NCI-H510A (cell line): ENCODE measurements around the gene EEF1E1.
"Not testable (repeated sequence)": the region's sequence is repeated elsewhere in the genome, so short reads cannot be mapped to it uniquely, and the experiment has no call there.

Experiments
- DNase-seq: peaks from one replicate; lab custom pipeline; 2025; lab: John Stamatoyannopoulos, UW

Gene EEF1E1

DNA sequence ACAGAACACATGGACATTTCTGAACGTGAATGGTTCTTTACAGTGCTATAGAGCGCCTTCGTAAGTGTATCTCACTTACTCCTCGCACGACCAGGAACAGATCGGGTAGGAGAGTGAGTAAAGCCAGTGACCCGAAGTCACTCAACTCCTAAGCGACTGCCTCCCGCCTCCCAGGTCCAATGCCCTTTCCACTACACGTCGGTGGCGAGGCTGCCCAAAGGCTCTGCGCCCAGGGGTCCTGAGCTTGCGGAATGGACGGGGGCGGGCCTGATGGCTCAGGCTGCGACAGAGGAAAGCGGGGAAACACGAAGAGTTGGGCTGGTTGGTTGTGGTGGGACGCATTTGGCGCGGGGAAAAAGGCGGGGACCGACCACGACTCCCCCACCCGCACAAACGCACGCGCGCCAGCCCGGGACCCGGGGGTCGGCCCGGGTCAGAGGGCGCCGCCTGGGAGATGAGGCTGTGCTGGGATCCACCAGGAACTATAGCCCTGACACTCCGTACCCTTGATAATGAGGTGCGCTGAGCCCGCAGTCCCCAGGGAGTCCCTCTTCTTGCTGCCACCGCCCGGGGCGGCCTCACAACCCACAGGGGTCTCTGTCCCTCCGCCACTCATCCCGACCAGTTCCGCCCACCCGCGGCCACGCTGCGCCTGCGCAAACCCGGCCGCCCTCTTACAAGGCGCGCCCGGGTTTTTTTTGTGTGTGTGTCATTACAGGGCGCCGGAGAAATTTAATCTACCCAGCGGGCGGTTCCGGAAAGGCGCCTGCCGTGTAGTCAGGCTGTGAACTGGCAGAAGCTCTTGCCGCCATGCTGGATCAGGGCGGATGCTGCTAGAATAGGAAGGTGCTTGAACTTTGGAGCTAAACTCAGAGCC, 38.3 kb downstream of the EEF1E1 start, which contains the start of gene BLOC1S5:
Gene BLOC1S5, minus strand, starts transcription at position 629 of the 877 bp plus-strand sequence. Its CDS starts 13 bp downstream, at position 616.
- peak; percentile 78 for DNase-seq

DNA sequence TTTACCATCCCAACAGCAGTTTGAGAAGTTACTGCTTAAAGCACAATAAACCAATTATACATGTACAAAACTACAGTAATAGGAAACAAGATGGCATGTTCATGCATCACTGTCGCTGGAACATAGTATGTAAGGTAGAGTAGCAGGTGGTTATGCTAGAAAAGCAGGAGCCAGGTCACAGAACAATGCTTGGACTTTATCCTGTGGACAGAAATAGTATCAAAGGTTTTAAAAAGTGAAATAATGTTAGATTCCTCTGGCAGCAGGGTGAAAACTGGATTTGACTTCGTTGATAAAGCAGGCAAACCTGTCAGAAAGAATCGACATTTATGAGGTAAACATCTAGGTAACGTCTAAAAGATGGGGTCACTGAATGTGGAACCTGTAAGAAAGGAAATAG, 40.6 kb downstream of the EEF1E1 start:
- no peak for DNase-seq

DNA sequence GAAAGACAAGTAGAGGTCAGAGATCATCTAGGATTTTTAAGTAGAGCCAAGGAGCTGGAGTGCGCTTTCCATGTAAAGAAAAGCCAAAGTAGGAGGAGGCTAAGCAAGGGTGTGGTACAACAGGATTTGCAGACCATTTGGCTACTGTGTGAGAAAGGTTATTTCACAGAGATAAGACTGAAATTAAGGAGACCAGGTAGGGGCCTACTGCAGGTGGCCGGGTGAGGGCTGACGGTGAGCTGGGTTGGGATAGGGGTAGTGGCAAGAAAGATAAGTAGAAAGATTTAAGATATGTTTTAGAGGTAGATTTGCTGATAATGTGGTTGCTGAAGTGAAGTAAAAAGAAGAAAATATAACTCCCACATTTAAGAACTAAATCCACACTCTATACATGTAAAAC, 42.0 kb downstream of the EEF1E1 start:
- DNase-seq = no peak

DNA sequence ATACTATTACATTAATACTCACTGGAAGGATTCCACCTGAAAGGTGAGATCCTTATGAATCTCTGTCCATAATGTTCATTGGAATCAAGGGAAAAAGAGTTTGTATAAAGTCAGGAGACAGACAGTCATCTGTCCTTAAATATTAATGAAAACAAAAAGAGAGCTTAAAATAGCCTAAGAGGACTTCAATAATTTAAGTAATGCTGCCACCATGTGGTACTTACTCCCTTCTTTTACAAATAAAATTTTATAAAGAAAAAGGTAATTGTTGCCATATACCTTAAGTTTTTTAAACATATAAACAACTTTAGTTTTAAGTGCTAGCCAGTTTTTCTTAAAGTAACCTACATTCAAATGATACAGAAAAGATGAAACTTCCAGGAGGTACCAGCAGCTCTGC, 43.2 kb downstream of the EEF1E1 start:
- DNase-seq = no peak

DNA sequence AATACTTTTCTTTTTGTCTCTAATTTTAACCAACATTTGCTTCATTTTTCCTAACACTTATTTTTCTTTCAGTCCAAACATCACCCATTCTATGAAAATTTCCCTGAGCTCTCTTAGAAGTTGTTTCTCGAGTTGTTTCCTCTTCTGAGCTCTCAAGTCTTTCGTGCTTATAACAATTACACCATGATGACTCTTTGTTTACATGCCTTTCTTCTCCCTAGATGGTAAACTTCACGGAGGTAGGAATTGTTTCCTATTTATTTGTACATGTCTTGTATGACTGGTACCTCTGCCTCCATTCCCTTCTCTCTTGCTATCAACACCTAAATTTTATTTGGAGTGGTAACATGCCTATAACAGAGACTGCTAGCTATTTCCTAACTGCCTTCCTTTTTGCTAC, 44.6 kb downstream of the EEF1E1 start:
- no peak for DNase-seq

DNA sequence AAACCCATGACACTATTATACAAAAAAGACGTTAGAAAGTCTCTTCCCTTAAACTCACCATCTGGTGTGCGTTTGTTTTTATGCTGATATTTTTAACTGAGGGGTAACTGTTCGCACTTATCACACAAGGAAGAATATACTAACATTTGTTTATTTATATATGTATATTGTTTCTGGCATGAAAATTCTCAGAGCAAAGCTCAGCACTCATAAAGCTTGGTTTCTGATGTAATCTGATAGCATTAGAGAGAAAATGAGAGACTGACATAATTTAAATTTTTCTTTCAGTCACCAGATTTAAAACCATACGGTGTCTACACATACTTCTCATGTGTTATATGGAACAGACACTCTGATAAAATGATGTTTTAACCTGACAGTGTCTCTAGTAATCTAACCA, 45.1 kb downstream of the EEF1E1 start:
- DNase-seq = no peak

DNA sequence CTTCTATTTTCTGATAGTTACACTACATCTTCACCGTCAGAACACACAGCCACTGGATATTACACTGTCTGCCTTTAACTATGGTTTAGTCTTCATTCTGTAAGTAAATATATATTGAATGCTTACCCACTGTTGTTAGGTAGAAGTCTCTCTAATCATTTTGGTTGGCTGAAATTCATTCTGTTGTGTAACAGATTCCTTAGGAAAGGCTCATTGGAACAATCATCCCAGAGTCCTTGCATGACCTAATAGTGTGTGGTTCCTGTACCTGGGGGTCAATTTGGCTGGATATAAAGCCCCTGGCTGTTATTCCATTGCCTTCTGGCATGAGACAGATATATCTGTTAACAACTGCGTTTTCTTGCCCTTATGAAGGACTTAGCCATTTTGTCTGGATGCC, 48.1 kb downstream of the EEF1E1 start:
- no peak for DNase-seq

DNA sequence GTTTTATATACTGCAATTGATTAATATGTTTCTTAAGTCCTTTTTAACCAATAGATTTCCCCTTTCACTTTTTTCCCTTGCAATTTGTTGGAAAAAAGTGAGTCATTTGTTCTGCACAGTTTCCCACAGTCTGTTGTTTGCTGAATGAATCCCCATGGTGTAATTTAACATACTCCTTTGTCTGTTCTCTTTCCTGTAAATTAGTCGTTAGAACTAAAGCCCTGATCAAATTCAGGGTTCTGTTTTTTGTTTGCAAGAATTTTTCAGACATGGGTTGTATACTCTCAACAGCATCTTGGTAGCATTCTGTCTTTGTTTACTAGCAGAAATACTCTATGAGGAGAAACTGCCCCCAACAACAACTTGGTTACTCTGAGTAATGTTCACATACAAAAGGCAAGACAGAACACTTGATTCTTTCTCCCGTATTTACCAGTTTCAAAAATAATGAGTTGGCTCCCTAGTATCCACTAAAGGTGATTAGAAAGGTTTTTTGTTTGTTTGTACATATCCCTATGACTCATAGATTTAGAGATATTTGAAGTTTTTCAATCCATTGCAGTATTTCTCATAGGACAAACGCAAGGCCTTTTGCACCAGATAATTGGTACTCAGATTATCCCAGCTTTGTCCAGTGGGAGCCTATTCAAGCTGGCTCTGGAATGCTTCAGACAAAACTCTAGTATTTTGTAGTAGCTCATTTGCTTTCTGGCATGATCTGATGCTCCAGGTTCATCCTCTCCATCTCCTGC, 54.6 kb downstream of the EEF1E1 start:
- no peak for DNase-seq

DNA sequence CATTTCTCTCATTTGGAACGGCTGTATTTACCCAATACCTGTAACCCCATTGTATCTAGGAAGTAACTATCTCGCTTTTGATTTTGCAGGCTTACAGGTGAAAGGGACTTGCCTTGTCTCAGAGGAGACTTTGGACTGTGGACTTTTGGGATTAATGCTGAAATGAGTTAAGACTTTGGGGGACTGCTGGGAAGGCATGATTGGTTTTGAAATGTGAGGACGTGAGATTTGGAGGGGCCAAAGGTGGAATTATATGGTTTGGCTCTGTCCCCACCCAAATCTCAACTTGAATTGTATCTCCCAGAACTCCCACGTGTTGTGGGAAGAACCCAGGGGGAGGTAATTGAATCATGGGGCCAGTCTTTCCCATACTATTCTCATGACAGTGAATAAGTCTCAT, 56.6 kb downstream of the EEF1E1 start:
- not testable (repeated sequence) for DNase-seq

DNA sequence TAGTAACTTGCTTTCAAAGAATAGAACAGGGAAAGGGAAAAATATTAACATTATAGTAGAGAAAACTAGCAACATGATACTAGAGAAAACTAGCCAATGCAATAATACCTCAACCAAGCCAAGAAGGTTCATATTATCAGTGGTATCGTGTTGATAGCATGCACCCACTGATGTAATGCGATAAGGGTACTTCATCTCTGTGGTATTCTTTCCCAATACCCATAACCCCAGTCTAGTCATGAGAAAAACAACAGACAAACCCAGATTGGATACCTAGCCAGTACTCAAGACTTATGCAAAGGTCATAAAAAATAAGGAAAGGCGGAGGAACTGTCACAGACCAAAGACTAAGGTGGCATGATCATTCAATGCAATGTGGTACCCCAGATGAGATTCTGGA, 59.1 kb downstream of the EEF1E1 start:
- no peak for DNase-seq

DNA sequence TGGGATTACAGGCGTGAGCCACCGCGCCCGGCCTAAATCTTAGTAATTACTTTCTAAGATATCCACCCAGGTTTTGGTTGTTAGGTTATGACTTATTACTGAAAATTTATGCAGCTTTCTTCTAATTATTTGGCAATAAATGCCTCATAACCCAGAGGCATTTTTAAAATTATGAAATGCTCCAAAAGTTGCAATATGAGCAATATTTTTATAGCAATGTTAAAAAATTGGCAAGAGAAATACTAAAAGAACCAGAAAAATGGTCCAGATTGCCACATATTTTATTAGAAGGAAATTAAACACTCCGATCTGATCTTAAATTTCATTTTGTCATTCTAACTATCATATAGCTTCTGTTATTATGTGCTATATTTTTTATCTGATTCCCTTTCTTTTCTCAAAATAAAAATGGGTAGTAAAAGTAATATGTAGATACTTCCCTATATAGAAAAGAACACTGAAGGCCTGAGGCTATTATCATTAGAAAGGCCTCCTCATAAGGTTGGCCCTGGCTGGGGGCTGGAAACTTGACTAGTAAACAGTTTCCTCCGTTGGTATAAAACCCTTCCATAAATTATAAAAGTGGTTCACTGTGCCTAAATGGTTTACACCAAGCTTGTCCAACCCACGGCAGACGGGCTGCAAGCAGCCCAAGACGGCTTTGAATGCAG, 60.3 kb downstream of the EEF1E1 start:
- no peak for DNase-seq

DNA sequence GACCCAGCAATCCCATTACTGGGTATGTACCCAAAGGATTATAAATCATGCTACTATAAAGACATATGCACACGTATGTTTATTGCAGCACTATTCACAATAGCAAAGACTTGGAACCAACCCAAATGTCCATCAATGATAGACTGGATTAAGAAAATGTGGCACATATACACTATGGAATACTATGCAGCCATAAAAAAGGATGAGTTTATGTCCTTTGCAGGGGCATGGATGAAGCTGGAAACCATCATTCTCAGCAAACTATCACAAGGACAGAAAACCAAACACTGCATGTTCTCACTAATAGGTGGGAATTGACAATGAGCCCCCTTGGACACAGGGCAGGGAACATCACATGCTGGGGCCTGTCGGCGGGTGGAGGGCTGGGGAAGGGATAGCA, 68.2 kb downstream of the EEF1E1 start:
- DNase-seq = not testable (repeated sequence)

DNA sequence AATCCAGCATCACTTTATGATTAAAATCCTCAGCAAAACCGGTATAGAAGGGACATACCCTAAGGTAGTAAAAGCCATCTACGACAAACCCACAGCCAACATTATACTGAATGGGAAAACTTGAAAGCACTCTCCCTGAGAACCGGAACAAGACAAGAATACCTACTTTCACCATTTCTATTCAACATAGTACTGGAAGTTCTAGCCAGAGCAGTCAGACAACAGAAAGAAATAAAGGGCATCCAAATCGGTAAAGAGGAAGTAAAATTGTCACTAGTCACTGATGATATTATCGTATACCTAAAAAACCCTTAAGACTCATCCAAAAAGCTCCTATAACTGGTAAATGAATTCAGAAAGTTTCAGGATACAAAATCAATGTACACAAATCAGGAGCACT, 71.4 kb downstream of the EEF1E1 start:
- DNase-seq = no peak
